ENCODE data around the gene PGM3.

Gene PGM3

GRCh38 chr6:83183082-83183828 lies 9.8 kb downstream of the PGM3 start:
- DNase-seq: no peak

DNA sequence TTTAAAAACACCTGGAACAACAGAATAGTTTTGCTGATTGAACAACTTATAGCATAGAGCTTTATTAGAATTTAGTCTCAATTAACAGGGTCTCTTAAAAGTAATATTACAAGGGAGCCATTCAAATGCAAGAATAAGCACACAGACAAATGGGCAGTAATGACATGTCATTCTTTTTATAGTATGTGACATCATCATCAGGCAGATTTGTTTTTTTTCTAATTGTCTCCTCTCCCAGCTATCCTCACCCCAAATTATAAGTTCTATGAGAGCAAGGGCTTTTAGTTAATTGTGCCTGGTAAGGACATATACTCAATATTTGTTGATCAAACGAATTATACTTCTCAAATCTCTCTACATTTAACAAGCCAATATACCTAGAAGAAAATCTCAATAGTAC lies 11.0 kb downstream of the PGM3 start:
- DNase-seq: no peak

GRCh38 chr6:83180426-83180950 lies 12.6 kb downstream of the PGM3 start:
- no peak for DNase-seq

DNA sequence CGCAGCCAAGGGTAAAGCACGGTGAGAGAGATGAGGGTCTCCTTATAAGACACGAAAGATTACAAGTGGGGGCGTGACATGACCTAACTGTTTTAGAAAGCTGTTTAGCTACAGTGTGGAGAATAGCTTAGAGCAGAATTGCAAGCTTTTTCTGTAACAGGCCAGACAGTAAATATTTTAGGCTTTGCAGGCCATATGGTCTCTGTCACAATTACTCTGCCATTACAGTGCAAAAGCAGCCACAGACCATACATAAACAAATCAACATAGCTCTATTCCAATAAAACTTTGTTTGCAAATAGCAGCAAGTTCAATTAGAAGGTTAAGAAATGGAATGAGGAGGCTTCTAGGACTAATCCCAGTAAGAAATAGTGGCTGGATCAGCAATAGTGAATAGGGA lies 16.8 kb downstream of the PGM3 start:
- no peak for DNase-seq

DNA sequence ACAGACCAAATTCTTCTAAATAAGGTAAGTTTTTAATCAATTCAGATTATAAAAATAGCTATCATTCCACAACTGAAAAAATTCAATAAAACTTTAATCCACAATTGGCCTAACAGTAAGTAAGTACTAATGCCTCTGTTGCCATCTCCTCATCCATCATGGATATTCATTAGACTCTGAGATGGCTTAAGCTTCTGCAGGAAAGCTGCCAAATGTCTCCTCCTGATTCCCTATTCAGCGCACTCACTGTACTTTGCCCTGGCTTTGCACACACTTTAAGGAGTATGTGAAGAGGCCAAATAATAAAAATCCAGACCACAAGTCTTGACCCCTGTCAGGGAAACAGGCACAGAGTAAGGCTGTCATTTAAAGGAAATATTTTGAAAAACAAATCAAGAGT lies 23.6 kb downstream of the PGM3 start:
- no peak for DNase-seq

- DNase-seq: no peak
Measured at GRCh38 chr6:83169106-83169505, 24.0 kb downstream of the PGM3 start.

- DNase-seq: no peak
Measured at GRCh38 chr6:83168556-83168955, 24.5 kb downstream of the PGM3 start.

DNA sequence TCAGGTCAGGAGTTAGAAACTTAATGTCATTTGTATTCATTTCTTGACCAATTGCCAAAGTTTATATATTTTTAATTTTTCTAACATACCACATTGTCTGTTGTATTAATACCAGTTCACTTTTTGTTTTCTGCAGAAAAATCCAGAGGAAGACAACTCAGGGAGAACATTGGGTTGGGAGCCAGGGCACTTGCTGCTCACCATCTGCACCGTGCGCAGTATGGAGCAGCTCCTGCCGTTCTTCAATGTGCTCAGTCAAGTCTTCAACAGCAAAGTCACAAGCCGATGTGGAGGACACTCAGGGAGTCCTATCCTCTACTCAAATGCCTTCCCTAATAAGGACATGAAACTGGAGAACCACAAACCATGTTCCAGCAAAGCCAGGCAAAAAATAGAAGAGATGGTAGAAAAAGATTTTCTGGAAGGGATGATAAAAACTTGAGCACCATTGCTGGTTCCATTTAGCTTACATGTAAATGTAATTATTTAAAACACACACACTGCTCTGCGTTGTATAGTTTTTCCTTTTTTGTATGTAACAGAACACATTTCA lies 25.3 kb downstream of the PGM3 start:
- no peak for DNase-seq

GRCh38 chr6:83160167-83160566 lies 32.9 kb downstream of the PGM3 start:
- no peak for DNase-seq

- DNase-seq: no peak
Measured at GRCh38 chr6:83155794-83156193, 37.3 kb downstream of the PGM3 start.

- no peak for DNase-seq
Measured at GRCh38 chr6:83153883-83154521, 39.1 kb downstream of the PGM3 start.

GRCh38 chr6:83152913-83153312 lies 40.2 kb downstream of the PGM3 start:
- no peak for DNase-seq

- DNase-seq: no peak
Measured at GRCh38 chr6:83151114-83151513, 42.0 kb downstream of the PGM3 start.

DNA sequence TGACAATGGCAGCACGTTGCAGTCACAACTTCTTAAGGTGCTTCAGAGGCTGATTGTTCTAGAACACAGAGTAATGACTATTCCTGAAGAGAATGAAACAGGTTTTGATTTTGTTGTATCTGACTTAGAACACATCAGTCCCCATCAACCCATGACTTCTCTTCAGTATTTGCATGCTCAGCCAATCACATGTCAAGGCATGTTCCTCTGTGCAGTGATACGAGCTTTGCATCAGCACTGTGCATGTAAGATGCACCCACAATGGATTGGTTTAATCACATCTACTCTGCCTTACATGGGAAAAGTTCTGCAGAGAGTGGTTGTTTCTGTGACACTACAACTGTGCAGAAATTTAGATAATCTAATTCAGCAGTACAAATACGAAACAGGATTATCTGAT lies 54.3 kb downstream of the PGM3 start:
- no peak for DNase-seq

DNA sequence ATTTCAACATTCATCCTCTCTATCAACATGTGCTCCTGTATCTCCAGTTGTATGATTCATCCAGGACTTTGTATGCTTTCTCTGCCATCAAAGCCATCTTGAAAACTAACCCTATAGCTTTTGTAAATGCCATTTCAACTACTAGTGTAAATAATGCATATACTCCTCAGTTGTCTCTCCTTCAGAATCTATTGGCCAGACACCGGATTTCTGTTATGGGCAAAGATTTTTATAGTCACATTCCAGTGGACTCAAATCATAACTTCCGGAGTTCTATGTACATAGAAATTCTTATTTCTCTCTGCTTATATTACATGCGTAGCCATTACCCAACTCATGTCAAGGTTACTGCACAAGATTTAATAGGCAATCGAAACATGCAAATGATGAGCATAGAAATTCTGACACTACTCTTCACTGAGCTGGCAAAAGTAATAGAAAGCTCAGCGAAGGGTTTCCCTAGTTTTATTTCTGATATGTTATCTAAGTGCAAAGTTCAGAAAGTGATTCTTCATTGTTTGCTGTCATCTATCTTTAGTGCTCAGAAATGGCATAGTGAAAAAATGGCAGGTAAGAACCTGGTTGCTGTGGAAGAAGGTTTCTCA lies 54.8 kb downstream of the PGM3 start:
- no peak for DNase-seq

- no peak for DNase-seq
Measured at GRCh38 chr6:83132121-83132520, 60.9 kb downstream of the PGM3 start.

GRCh38 chr6:83127976-83128375 lies 65.1 kb downstream of the PGM3 start:
- DNase-seq: no peak

DNA sequence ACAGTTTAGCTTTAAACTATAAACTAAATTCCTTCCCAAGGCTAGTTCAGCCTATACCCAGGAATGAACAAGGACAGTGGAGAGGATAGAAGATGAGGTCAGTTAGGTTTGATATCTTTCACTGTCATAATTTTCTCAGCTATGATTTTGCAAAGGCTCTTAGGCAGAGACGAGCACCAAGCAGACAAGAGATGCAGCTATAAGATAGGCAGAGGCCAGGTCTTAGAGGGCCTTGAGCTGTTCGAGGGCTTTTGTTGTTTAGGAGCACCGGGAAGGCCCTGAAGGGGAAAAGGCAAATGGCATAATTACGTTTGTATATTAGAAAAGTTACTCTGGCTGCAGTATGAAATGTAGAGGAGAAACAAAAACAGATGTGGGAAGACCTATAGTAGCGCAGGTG lies 65.8 kb downstream of the PGM3 start:
- no peak for DNase-seq

DNA sequence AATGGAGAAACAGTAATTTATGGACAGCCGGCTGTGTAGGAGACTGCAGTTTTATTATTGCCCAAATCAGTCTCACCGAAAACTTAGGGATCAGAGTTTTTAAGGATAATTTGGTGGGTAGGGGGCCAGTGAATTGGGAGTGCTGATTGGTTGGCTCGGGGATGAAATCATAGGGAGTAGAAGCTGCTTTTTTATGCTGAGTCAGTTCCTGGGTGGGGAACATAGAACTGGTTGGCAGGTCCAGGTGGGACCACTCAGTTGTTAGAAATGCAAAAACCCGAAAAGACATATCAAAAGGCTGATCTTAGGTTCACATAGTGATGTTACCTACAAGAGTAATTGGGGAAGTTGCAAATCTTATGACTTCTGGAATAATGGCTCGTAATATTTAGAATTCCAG lies 66.3 kb downstream of the PGM3 start:
- DNase-seq: no peak

DNA sequence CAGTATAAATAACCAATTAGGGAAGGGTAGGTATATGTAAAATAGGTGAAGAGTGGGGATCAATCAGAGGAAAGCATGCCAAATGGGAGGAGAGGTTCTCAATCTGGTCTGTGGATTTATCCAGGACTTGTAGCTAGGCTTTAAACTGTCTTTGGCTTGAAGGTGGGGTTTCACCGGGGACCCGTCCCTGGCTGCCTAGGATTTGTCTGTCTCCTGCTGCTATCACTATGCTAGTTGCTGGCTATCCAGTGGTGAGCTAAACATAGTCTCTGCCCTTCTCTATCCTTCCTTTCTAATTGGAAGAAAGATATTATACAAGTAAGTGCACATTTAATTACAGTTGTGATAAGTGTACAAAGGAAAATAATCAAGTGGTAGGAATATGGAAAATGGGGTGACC lies 66.8 kb downstream of the PGM3 start:
- no peak for DNase-seq

GRCh38 chr6:83125425-83125824 lies 67.6 kb downstream of the PGM3 start:
- no peak for DNase-seq

GRCh38 chr6:83124553-83124952 lies 68.5 kb downstream of the PGM3 start:
- DNase-seq: no peak

DNA sequence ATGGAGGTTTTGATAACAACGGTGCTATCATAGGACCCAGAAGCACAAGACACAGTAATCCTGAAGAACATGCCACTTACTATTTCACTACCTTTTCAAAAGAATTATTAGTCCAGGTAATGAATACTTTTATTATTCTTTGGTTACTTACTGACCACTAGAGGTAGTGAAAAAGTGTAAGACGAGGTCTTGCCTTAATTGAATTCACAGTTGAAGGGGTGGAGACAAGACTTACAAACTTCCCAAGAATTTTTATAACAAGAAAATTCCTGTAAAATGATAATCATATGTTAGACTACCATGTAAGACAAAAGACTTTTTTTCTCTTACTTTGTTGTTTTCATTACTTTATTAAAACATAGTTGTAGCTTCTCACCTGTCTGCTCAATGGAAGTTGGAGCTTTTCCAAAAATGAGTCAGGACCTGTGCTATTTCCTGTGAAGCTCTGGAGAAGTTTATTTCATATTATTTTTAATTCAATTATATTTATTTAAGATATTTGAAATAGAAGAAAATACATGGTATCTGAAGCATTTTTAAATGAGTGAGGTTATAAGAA lies 73.2 kb downstream of the PGM3 start:
- no peak for DNase-seq

DNA sequence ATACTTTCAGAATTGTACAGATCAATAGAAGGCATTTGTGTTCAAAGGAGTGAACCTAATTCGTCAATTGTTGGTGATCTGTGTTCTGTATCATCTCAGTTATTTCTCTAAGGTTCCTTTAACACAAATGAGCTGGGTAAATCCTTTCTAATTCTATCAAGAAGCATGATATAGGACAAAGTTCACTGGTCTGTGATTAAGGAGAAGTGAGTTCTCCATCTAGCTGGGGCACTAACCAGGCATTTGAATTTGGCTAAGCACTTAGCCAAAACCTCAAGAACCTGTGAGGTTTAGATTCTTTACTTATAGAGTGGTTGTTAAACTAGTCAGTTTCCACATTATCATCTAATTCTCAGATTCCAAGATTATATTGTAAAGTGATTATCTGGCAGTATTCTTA lies 75.3 kb downstream of the PGM3 start:
- no peak for DNase-seq

Measured in CD4-positive, alpha-beta T cell treated with Interleukin-12 subunit alpha and Interleukin-12 subunit beta, for 1 hour (primary cell).